Progenitor cell of endocrine pancreas (in vitro differentiated cells): Measurements from ENCODE around the gene SDF4. TPM values are rescaled to one million over a fixed set of nuclear protein-coding genes. Genes with fewer than 3 reads are reported as not detected.
"Not testable (repeated sequence)": the region's sequence is repeated elsewhere in the genome, so short reads cannot be mapped to it uniquely, and the experiment has no call there.

Experiments
- DNase-seq: peaks from one replicate; pipeline ENCODE4 v3.0.0; 2021; ENCODE audit warnings: low spot score; ENCODE audit not compliant: unreplicated experiment
- H3K27ac Mint-ChIP-seq: 2 replicates; pipeline ENCODE4 v1.8.0; 2021; ENCODE audit warnings: mild to moderate bottlenecking, moderate library complexity, mixed read lengths
- H3K27me3 Mint-ChIP-seq: 2 replicates; pipeline ENCODE4 v1.8.0; 2021; ENCODE audit warnings: mixed read lengths
- H3K36me3 Mint-ChIP-seq: 2 replicates; pipeline ENCODE4 v1.8.0; 2022; ENCODE audit warnings: mixed read lengths; ENCODE audit not compliant: insufficient read depth
- H3K4me1 Mint-ChIP-seq: 2 replicates; pipeline ENCODE4 v1.8.0; 2021; ENCODE audit warnings: low read depth, mixed read lengths
- H3K4me3 Mint-ChIP-seq: 2 replicates; pipeline ENCODE4 v1.8.0; 2021; ENCODE audit warnings: low read depth, mild to moderate bottlenecking, moderate library complexity, mixed read lengths
- H3K9me3 Mint-ChIP-seq: 2 replicates; pipeline ENCODE4 v1.8.0; 2021; ENCODE audit warnings: low read depth, mixed read lengths
- CTCF ChIP-seq: fragments of 200-600 bp; sonication (generic); IDR thresholded peaks from one replicate; pipeline ENCODE4 v1.5.0; 2021; ENCODE audit warnings: antibody characterized with exemption, mild to moderate bottlenecking; ENCODE audit not compliant: unreplicated experiment
- total RNA-seq: library from RNA; stranded (reverse); gene quantifications from 2 replicates; pipeline ENCODE4 v1.2.1, GENCODE V29; 2021

SDF4 gene
- total RNA-seq, 1 donor from 2014 or later, result 107 TPM

- TF ChIP-seq CTCF, result no peak
- H3K36me3 Mint-ChIP-seq, result peaks cover 3% of the 10 kb centered on the region
- peaks cover 4% of the 10 kb centered on the region for H3K27me3 Mint-ChIP-seq
- DNase-seq, result no peak
- no peak overlapping the region for H3K4me3 Mint-ChIP-seq
- no peaks in the 10 kb centered on the region for H3K9me3 Mint-ChIP-seq
- no peak overlapping the region for H3K27ac Mint-ChIP-seq
- peaks cover 2% of the 10 kb centered on the region for H3K4me1 Mint-ChIP-seq
These were observed 54.2 kb downstream of the SDF4 start for GRCh38 chr1:1177452-1178206.

- Mint-ChIP-seq H3K4me1 (peaks cover 2% of the 10 kb centered on the region), H3K4me3 (no peak overlapping the region), H3K27ac (no peak overlapping the region), H3K27me3 (peaks cover 4% of the 10 kb centered on the region), H3K36me3 (peaks cover 3% of the 10 kb centered on the region), H3K9me3 (no peaks in the 10 kb centered on the region)
- no peak for TF ChIP-seq CTCF
- DNase-seq, result no peak
These were observed 54.9 kb downstream of the SDF4 start for GRCh38 chr1:1176931-1177330.

GRCh38 chr1:1176063-1176761 lies 55.6 kb downstream of the SDF4 start:
- not testable (repeated sequence) for DNase-seq, H3K27me3 Mint-ChIP-seq, H3K4me3 Mint-ChIP-seq, H3K9me3 Mint-ChIP-seq, H3K36me3 Mint-ChIP-seq, H3K4me1 Mint-ChIP-seq, H3K27ac Mint-ChIP-seq

- TF ChIP-seq CTCF, result no peak
- Mint-ChIP-seq H3K9me3 (no peaks in the 10 kb centered on the region), H3K36me3 (peaks cover 3% of the 10 kb centered on the region), H3K4me1 (peaks cover 2% of the 10 kb centered on the region), H3K4me3 (no peak overlapping the region), H3K27ac (no peak overlapping the region), H3K27me3 (peaks cover 4% of the 10 kb centered on the region)
- DNase-seq, result no peak
These were observed 56.4 kb downstream of the SDF4 start for GRCh38 chr1:1175221-1176062.

GRCh38 chr1:1173793-1174415 lies 57.9 kb downstream of the SDF4 start, which contains the start of gene TTLL10:
TSS of gene TTLL10 (plus strand) at chr1:1173880. CDS start at chr1:1179216, 5,336 bp downstream.
- peaks cover 4% of the 10 kb centered on the region for H3K4me1 Mint-ChIP-seq
- H3K27ac Mint-ChIP-seq, result peak within 1 kb of the TSS; percentile 78
- DNase-seq, result peak; percentile 17
- H3K27me3 Mint-ChIP-seq, result peaks cover 4% of the 10 kb centered on the region
- no peaks in the 10 kb centered on the region for H3K9me3 Mint-ChIP-seq
- no peak within 1 kb of the TSS for H3K4me3 Mint-ChIP-seq
- TF ChIP-seq CTCF, result no peak
- H3K36me3 Mint-ChIP-seq, result peaks cover 3% of the 10 kb centered on the region
